Measurements from ENCODE around the gene LRRC28.

DNA sequence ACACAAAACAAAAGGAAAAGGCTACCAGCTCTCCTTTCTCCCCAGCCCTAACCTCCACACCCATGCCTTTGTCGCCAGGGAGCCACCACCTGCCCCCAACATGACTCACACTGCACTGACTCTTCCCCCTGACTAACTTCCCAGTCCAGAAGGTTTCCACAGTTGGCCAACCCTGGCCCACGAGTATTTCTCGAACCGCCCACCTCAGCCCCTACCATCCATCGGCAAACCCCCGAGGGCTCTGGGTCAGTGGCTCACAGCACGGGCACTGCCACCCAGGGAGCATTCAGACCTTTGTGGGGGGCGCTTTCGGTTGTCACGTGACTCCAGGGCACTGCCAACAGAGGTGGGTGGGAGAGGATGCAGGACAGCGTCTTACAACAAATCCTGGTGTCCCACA is 152.3 kb downstream of the LRRC28 start:
- TF ChIP-seq, protein P1, sequence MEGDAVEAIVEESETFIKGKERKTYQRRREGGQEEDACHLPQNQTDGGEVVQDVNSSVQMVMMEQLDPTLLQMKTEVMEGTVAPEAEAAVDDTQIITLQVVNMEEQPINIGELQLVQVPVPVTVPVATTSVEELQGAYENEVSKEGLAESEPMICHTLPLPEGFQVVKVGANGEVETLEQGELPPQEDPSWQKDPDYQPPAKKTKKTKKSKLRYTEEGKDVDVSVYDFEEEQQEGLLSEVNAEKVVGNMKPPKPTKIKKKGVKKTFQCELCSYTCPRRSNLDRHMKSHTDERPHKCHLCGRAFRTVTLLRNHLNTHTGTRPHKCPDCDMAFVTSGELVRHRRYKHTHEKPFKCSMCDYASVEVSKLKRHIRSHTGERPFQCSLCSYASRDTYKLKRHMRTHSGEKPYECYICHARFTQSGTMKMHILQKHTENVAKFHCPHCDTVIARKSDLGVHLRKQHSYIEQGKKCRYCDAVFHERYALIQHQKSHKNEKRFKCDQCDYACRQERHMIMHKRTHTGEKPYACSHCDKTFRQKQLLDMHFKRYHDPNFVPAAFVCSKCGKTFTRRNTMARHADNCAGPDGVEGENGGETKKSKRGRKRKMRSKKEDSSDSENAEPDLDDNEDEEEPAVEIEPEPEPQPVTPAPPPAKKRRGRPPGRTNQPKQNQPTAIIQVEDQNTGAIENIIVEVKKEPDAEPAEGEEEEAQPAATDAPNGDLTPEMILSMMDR (IDR thresholded peaks at IDR 0.05): no peak
- no peak for TF ChIP-seq POLR2A (IDR thresholded peaks at IDR 0.05)

Measured in lower leg skin (tissue), 3 donors.